Kidney capillary endothelial cell (primary cell): Measurements from ENCODE around the gene GDF10.

Experiments
- DNase-seq: peaks from one replicate; pipeline ENCODE4 v3.0.0-alpha.2; 2018; ENCODE audit warnings: low spot score

GDF10 gene

DNA sequence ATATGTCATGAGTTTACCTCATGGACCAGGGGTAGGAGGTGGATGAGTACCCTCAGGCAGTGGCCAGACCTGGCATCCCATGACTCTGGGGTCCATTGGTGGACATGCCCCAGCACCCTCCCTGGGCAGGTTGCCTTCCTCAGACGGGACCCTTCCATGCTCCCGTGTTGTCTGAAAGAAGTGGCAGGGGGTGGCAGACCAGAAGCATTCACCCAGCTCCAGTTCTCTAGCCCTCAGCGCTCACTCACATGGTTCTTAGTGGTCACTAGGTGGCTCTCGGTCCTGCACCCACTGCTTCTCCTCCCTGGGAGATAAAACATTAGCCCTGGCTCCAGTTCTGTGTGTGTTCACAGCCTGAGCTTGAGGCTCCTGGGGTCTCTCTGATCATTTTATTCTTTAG lies 54.2 kb downstream of the GDF10 start:
- DNase-seq, result no peak

DNA sequence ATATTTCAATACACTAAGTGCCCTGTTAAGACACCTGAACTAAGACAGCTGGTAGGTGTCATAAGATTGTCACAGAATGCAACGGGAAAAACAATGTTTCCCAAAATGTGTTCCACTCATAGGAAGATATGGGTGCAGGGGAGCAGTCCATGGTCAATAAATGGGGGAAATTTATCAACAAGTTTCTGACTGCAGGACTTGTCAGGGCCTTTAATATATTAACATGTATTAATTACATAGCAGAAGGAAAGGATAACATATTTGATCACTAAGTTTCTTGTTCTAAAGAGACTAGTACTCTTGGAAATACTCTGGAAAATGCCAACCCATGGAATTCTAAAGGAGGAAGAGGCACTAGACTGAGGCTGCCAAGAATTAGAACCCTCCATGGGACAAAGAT lies 54.9 kb downstream of the GDF10 start:
- DNase-seq, result no peak

DNA sequence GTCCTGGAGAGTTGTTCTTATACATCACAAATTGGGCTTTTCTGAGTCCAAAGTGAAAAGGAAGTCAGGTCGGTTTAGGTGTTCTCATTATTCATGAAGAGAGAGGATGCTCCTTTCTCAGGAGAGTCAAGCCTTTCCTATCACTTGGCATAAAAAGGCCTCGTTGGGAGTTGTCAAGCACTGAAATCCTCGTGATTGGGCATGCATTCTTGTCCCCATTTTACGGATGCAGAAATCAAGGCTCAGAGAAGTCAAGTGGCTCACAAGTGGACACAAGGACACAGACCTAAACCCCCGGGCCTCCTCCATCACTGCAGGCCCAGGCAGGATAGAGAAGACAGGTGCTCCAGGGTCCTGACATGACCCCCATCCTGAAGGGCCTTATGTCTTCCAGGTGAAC lies 56.7 kb downstream of the GDF10 start:
- no peak for DNase-seq

DNA sequence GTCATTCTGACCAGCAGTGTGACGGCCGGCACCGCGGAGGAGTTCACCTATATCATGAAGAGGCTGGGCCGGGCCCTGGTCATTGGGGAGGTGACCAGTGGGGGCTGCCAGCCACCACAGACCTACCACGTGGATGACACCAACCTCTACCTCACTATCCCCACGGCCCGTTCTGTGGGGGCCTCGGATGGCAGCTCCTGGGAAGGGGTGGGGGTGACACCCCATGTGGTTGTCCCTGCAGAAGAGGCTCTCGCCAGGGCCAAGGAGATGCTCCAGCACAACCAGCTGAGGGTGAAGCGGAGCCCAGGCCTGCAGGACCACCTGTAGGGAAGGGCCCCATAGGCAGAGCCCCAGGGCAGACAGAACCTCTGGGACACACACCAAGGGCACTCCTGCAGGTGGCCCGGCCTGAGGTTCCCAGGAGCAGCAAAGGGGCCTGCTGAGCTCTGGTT lies 57.2 kb downstream of the GDF10 start:
- no peak for DNase-seq

DNA sequence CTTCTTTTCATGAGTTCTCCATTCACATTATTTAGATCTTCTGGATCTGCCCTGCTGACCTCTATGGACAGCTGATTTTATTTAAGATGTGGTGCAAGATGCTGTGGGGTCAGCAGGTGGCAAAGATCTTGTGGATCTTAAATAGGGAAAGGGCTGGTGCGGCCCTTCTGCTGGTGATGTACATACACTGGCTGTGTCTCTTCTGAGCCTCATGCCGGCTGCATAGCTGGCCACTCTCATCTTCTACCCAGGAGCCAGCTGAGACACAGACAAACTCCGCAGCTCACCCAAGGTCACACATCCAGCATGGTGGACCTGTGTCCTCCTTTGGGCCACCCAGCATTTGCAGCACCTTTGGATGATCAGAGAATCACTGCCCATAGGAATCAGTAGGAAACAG lies 57.9 kb downstream of the GDF10 start:
- DNase-seq, result no peak

DNA sequence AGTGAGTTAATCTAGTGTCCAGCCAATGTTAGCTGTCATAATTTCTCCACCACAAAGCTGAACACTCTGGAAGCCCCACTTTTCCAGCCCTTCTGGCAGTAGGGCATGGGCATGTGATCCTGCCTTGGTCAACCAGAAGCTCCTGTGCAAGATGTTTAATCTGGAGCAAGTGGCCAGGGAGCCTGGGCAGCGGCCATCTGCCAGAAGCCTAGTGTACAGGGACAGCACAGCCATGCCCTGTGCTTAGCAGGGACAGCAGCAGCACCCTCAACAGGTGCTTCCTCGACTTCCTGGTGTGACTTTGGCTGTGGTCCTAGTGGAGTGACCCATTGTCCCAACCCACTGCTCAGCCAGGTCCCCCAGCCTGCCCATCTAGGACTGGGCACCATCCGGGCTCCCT lies 58.5 kb downstream of the GDF10 start:
- no peak for DNase-seq

DNA sequence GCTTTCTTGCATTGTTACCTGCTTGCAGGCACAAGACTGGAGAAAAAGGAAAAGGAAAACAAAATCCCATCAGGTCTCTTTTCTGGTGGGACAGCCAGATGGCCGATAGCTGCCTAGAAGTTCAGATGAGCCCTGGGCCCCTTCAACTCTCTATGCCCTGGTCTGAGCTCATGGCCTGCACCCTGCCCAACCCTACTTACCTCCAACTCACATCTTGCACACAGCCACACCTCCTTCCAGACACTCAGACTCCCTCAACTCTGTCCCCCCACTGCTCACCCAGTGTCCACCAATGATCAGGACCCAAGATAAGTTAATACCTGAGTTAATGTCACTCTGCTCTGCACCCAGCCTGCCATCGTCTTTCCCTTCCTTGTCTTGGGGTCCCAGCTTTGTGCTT lies 59.1 kb downstream of the GDF10 start:
- DNase-seq, result no peak

DNA sequence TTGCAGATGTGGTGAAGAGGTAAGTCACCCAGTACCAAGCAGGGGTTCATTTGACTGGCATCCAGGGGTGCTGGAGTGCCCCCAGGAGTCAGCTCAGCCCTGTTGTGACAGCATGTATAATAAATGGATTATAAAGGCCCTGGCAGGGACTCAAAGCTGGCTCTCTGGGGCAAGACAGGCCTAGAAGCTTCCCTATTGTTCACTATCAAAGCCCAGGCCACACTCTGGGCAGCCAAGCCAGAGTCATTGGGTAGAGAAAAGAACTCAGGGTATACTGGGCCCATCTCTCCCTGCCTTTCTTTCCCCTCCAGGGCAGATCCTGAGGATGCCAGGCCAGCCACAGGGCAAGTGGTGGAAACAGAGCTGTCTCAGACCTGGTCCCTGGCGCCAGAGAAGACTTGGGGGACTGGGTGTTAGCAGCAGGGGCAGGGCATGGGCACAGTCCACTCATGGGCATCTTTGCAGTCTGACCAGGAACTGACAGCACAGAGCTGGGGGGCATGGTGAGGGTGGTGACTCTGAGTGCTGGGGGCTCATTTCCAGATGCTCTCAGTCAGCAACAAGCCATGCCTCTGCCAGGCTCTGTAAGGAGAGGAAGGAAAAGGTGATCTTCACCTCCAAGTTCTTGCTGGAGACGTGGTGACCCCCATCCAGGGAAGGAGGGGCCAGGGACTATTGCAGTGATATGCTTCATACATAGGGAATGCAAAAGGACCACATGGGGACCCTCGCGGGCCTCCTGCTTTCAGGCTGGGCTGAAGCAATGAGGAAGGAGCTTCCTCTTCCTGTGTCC lies 59.8 kb downstream of the GDF10 start:
- no peak for DNase-seq

DNA sequence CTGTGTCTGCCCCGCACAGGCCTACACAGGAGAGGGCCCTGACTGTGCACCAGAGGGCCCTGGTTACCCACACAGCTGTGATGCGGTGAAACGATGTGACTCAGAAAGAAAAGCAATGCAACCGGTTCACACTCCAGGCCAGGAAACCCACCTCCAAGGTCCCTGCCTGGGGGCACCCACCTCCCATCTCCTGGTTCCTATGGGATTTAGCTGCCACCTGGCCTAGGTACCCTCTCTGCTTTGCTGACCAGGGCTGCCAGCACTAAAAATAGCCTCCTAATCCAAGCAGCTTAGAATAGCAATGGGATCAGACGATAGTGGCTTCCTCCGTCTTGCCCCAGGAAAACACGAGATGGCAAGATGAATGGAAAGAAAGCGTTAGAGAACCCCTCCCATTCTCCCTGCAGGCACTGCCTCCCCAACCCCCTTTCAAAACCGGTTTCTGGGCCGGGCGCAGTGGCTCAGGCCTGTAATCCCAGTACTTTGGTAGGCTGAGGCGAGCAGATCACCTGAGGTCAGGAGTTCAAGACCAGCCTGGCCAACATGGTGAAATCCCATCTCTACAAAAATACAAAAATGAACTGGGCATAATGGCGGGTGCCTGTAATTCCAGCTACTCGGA lies 60.5 kb downstream of the GDF10 start:
- DNase-seq, result no peak

DNA sequence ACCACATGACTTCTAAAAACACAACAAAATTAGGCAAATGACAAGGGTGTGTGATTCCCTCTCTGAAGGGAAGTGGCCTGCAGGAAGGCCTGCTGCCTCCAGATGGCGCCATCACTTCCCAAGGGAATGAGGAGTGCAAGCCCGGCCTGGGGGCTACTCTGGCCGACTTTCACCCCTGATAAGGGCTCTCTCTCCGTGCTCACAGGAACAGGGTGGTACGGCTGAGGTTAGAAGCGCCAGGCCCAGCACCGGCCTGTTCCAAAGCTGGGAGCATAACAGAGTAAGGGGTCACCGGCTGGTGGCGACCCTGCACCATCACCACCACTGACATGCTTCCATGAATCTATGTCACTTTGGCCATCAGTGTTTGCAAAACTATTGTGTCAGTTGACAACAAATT lies 61.3 kb downstream of the GDF10 start:
- peak; percentile 30 for DNase-seq

DNA sequence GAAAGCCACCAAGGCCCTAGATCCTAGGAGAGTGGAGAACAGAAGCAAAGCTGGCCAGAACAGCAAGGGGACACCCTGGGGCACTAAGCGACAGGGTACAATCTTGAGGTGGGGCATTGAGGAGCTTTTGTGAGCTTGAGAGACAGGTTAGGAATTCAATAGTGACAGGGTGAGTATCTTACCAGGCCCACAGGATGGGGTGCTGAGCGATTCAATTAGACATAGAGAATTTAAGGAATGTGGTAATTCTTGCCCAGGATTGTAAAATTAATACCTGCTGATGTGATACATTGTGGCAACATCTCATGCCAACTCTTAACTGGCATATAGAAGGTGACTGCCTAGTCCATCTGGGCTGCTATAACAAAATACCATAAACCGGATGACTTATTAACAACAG lies 62.2 kb downstream of the GDF10 start:
- no peak for DNase-seq
